Measurements from ENCODE around the gene ENPP1. TPM values are rescaled to one million over a fixed set of nuclear protein-coding genes. Genes with fewer than 3 reads are reported as not detected.

Gene ENPP1
- total RNA-seq, 4 donors from 2014 or later, result 49.7 to 111 (median 62.6) TPM

- WGBS, 2 donors, result 92 to 93% methylated on average over 1 of the region's 1 CpG
- no peaks in the 10 kb centered on the region for H3K27me3 ChIP-seq
- no peak overlapping the region for H3K4me3 ChIP-seq (replicated peaks in 1 of 3)
- TF ChIP-seq, protein P1, sequence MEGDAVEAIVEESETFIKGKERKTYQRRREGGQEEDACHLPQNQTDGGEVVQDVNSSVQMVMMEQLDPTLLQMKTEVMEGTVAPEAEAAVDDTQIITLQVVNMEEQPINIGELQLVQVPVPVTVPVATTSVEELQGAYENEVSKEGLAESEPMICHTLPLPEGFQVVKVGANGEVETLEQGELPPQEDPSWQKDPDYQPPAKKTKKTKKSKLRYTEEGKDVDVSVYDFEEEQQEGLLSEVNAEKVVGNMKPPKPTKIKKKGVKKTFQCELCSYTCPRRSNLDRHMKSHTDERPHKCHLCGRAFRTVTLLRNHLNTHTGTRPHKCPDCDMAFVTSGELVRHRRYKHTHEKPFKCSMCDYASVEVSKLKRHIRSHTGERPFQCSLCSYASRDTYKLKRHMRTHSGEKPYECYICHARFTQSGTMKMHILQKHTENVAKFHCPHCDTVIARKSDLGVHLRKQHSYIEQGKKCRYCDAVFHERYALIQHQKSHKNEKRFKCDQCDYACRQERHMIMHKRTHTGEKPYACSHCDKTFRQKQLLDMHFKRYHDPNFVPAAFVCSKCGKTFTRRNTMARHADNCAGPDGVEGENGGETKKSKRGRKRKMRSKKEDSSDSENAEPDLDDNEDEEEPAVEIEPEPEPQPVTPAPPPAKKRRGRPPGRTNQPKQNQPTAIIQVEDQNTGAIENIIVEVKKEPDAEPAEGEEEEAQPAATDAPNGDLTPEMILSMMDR (IDR thresholded peaks at IDR 0.05), result peak in 4 of 6 experiments; percentile 41 to 65 (median 58)
- TF ChIP-seq POLR2A (IDR thresholded peaks at IDR 0.05), result no peak
- H3K36me3 ChIP-seq, result no peaks in the 10 kb centered on the region
- intact Hi-C loops (cut with DNase I), result loop anchor here (5.0 kb wide), 1 partner anchor 130 kb away; no protein-coding TSS in a partner anchor
- DNase-seq, result peak; percentile 14 to 29
- peaks cover 0 to 3% of the 10 kb centered on the region in 2 donors for H3K4me1 ChIP-seq
- H3K9me3 ChIP-seq, result no peaks in the 10 kb centered on the region
- no peak overlapping the region for H3K27ac ChIP-seq
Observed at GRCh38 chr6:131782764-131783163, 25.1 kb upstream of the ENPP1 start.

DNA sequence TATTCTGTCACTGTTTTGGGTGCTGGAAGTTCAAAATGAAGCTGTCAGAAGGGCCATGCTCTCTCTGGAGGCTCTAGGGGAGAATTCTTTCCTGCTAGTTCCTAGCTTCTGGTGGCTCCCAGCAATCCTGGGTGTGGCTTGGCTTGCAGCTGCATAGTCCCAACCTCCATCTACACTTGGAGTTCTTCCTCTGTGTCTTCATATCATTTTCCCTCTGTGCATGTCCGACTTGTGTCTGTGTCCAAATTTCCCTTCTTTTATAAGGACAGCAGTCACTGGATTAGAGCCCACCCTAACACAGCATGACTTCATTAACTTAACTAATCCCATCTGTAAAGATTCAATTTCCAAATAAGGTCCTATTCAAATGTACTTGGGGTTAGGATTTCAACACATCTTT is 23.3 kb upstream of the ENPP1 start:
- H3K27me3 ChIP-seq, result no peaks in the 10 kb centered on the region
- WGBS, 2 donors, result 79 to 90% methylated on average over 1 of the region's 1 CpG
- no peaks in the 10 kb centered on the region for H3K9me3 ChIP-seq
- intact Hi-C loops (cut with DNase I), result loop anchor here (5.0 kb wide), 1 partner anchor 128 kb away; no protein-coding TSS in a partner anchor
- no peak overlapping the region for H3K27ac ChIP-seq
- TF ChIP-seq POLR2A (IDR thresholded peaks at IDR 0.05), result no peak
- TF ChIP-seq, protein P1 (IDR thresholded peaks at IDR 0.05), result no peak
- H3K36me3 ChIP-seq, result no peaks in the 10 kb centered on the region
- H3K4me1 ChIP-seq, result peaks cover 4 to 8% of the 10 kb centered on the region in 2 donors
- no peak overlapping the region for H3K4me3 ChIP-seq (replicated peaks in 1 of 3)
- no peak for DNase-seq

GRCh38 chr6:131787079-131787478 is 20.7 kb upstream of the ENPP1 start:
- H3K4me3 ChIP-seq (replicated peaks in 1 of 3), result no peak overlapping the region
- no peaks in the 10 kb centered on the region for H3K36me3 ChIP-seq
- no peak overlapping the region for H3K27ac ChIP-seq
- intact Hi-C loops (cut with DNase I), result no loop called here
- H3K4me1 ChIP-seq, result peaks cover 4 to 8% of the 10 kb centered on the region in 2 donors
- H3K27me3 ChIP-seq, result no peaks in the 10 kb centered on the region
- no peaks in the 10 kb centered on the region for H3K9me3 ChIP-seq
- DNase-seq, result no peak
- TF ChIP-seq POLR2A (IDR thresholded peaks at IDR 0.05), result no peak
- TF ChIP-seq, protein P1 (IDR thresholded peaks at IDR 0.05), result no peak

DNA sequence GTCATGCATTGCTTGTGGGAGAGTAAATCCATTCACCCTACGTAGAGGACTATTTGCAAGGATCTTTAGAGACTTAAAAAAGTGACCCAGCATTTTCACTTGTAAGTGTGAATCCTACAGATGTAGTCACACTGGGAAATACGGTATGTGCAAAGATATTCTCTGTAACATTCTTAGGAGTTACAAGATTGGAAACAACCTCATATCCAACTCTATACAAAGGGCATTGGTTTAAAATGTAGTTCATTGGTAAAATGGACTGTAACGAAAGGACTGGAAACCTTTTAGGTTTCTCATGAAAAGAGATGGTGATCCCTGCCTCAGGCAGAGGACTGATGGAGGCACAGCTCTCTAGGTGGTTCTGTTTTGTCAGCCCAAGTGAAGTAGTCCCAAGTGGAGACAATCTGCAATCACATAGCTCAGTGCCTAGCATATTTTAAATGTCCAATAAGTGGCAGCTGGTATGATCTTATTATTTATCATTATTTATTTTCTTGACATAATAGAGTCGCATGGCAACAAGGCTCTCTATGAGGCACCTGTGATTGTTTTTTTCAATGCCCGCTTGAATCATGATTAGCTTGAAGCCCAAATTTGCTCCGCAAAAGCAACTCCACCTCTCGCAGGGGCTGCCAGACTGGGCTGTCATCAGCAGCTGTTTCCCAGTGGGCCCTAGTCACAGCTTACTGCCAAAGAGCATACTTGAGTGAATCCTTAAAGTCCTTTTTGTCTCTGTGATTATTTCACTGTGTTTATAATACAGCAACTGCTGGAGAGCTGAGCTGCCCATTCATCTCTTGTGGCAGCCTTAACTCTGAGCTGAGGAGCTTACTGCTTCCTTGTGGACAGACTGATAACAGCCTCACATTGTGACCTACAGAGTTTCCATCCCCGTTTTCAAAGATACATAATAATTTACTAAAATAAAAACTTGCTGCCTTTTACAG is 19.8 kb upstream of the ENPP1 start:
- H3K4me1 ChIP-seq, result peaks cover 4 to 8% of the 10 kb centered on the region in 2 donors
- no peaks in the 10 kb centered on the region for H3K27me3 ChIP-seq
- intact Hi-C loops (cut with DNase I), result no loop called here
- DNase-seq, result peak; percentile 37 to 59
- peak overlapping the region in 2 of 3 donors; percentile 10 to 38 for H3K27ac ChIP-seq
- no peaks in the 10 kb centered on the region for H3K9me3 ChIP-seq
- TF ChIP-seq, protein P1 (IDR thresholded peaks at IDR 0.05), result peak in 4 of 6 experiments; percentile 11 to 28 (median 22)
- no peak for TF ChIP-seq POLR2A (IDR thresholded peaks at IDR 0.05)
- no peak overlapping the region for H3K4me3 ChIP-seq (replicated peaks in 1 of 3)
- 43 to 44% methylated on average over 8 of the region's 8 CpGs for WGBS, 2 donors
- no peaks in the 10 kb centered on the region for H3K36me3 ChIP-seq

- Histone ChIP-seq H3K27me3 (no peaks in the 10 kb centered on the region), H3K36me3 (no peaks in the 10 kb centered on the region), H3K27ac (no peak overlapping the region), H3K4me1 (peaks cover 4 to 8% of the 10 kb centered on the region in 2 donors), H3K4me3 (replicated peaks in 1 of 3) (no peak overlapping the region), H3K9me3 (no peaks in the 10 kb centered on the region)
- 69 to 70% methylated on average over 1 of the region's 1 CpG for WGBS, 2 donors
- intact Hi-C loops (cut with DNase I), result no loop called here
- DNase-seq, result no peak
- TF ChIP-seq, protein P1 (IDR thresholded peaks at IDR 0.05), result no peak
- TF ChIP-seq POLR2A (IDR thresholded peaks at IDR 0.05), result no peak
Observed at GRCh38 chr6:131789219-131789618, 18.6 kb upstream of the ENPP1 start.
